ENCODE data around the gene SPDYE1. TPM values are rescaled to one million over a fixed set of nuclear protein-coding genes. Genes with fewer than 3 reads are reported as not detected.
"Not testable (repeated sequence)": the region's sequence is repeated elsewhere in the genome, so short reads cannot be mapped to it uniquely, and the experiment has no call there.

The SPDYE1 gene
- total and polyA plus RNA-seq, 2 of the 13 experiments (the other 11 are each of a cell fraction or from before 2014, with no cell fraction given), result not detected

DNA sequence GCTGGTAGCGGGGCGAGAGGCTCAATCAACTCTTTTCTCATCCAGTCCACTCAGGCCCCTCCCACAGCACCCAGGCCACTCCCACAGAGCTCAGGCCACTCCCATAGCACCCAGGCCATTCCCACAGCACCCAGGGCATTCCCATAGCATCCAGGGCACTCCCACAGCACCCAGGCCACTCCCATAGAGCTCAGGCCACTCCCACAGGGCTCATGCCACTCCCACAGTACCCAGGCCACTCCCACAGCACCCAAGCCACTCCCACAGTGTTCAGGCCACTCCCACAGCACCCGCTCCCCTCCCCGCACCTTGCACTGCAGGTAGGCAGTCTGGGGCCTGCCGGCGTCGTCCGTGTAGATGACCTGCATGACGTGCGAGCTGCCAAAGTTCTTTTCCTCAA lies 38.7 kb downstream of the SPDYE1 start:
- whole genome bisulfite sequencing (ENCODE audit: low lambda C conversion rate), result 0% methylated on average over 4 of the region's 10 CpGs
- BruUV-seq (replicated peaks); H3K27me3 ChIP-seq (ENCODE audit: control insufficient read depth in 1 of 2, insufficient read depth in 2 of 2, low read length in 2 of 2); H4K20me1 ChIP-seq (ENCODE audit: insufficient read depth, low read length); in situ Hi-C loops (cut with HindIII; ENCODE audit: extremely low pct_ligation_motif_present, low pct_unique_long_range_greater_than_20kb); H3K27ac ChIP-seq (ENCODE audit: extremely low read length, insufficient read depth, low read length); H3K79me2 ChIP-seq (ENCODE audit: insufficient read depth, low read length); H2AFZ ChIP-seq (ENCODE audit: low read length); H3K9me3 ChIP-seq (ENCODE audit: low read length); intact Hi-C loops (cut with micrococcal nuclease; ENCODE audit: unreplicated experiment); FAIRE-seq; DNase-seq (ENCODE audit: low spot score); H3K9ac ChIP-seq (ENCODE audit: insufficient read depth, low read depth, low read length); CTCF ChIA-PET (ENCODE audit: low intra/inter-chr PET ratio, low total read pairs); H3K36me3 ChIP-seq (replicated peaks in 1 of 2; ENCODE audit: control insufficient read depth in 1 of 2, insufficient read depth in 2 of 2, low read length in 2 of 2): not testable (repeated sequence)
- TF ChIP-seq ZFX (CRISPR knock-in tag; IDR thresholded peaks at IDR 0.05; ENCODE audit: low read depth), result peak; percentile 23; the same call in 1 of the 2 replicates
- peak; percentile 67 for TF ChIP-seq ZNF687 (CRISPR knock-in tag; IDR thresholded peaks at IDR 0.05)
- peak; percentile 74; the same call in 1 of the 2 replicates for TF ChIP-seq SP4 (CRISPR knock-in tag; IDR thresholded peaks at IDR 0.05)
- TF ChIP-seq SALL1 (CRISPR knock-in tag; IDR thresholded peaks at IDR 0.05), result 0 out of 2 replicates have a peak, but pooled peaks have one; percentile 29
- Histone ChIP-seq H3K4me1 (ENCODE audit: insufficient read depth, low read length) (peaks cover 14% of the 10 kb centered on the region), H3K4me3 (replicated peaks in 1 of 3; ENCODE audit: insufficient read depth in 1 of 3, low read depth in 2 of 3, low read length in 3 of 3) (peak overlapping the region in 1 of 3 experiments; percentile 16; a peak in 1 of 6 replicates), H3K4me2 (ENCODE audit: low read depth, low read length) (peak overlapping the region; percentile 45; the same call in 1 of the 2 replicates)
- POLR2A ChIA-PET, result interaction anchor here (0.6 kb wide), 1 partner anchor 8 kb away, joined by 3 read pairs; the partner anchor contains the start of gene DBNL
- ATAC-seq, result peak; percentile 78

GRCh38 chr7:44037951-44038350 lies 40.3 kb downstream of the SPDYE1 start:
- H3K36me3 ChIP-seq (replicated peaks in 1 of 2; ENCODE audit: control insufficient read depth in 1 of 2, insufficient read depth in 2 of 2, low read length in 2 of 2); ATAC-seq; POLR2A ChIA-PET; FAIRE-seq; in situ Hi-C loops (cut with HindIII; ENCODE audit: extremely low pct_ligation_motif_present, low pct_unique_long_range_greater_than_20kb); BruUV-seq (replicated peaks); H3K27ac ChIP-seq (ENCODE audit: extremely low read length, insufficient read depth, low read length); H3K79me2 ChIP-seq (ENCODE audit: insufficient read depth, low read length); H3K9me3 ChIP-seq (ENCODE audit: low read length); H4K20me1 ChIP-seq (ENCODE audit: insufficient read depth, low read length); DNase-seq (ENCODE audit: low spot score); H3K27me3 ChIP-seq (ENCODE audit: control insufficient read depth in 1 of 2, insufficient read depth in 2 of 2, low read length in 2 of 2); H3K9ac ChIP-seq (ENCODE audit: insufficient read depth, low read depth, low read length); CTCF ChIA-PET (ENCODE audit: low intra/inter-chr PET ratio, low total read pairs); intact Hi-C loops (cut with micrococcal nuclease; ENCODE audit: unreplicated experiment); H2AFZ ChIP-seq (ENCODE audit: low read length): not testable (repeated sequence)
- Histone ChIP-seq H3K4me2 (ENCODE audit: low read depth, low read length) (peak overlapping the region; percentile 45; the same call in 1 of the 2 replicates), H3K4me1 (ENCODE audit: insufficient read depth, low read length) (peaks cover 25% of the 10 kb centered on the region), H3K4me3 (replicated peaks in 1 of 3; ENCODE audit: insufficient read depth in 1 of 3, low read depth in 2 of 3, low read length in 3 of 3) (peak overlapping the region in 1 of 3 experiments; percentile 16; a peak in 1 of 6 replicates)
- WGBS (ENCODE audit: low lambda C conversion rate), result 0% methylated on average over 2 of the region's 2 CpGs

DNA sequence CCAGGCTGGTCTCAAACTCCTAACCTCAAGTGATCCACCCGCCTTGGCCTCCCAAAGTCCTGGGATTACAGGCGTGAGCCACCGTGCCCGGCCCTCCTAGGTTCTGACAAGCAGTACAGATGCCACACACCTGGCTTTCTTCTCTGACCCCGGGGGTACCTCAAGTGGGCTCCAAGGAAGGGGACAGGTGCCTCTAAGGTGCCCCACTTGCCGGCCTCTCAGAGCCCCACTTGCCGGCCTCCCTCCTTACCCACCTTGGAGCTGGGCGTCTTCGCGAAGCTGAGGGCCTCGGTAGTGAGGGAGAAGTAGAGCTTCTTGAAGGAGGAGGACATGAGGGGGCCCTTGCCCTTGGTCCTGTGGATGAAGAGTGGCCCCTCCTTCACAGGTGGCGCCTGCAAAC lies 40.9 kb downstream of the SPDYE1 start:
- H3K27ac ChIP-seq (ENCODE audit: extremely low read length, insufficient read depth, low read length); H4K20me1 ChIP-seq (ENCODE audit: insufficient read depth, low read length); H3K9ac ChIP-seq (ENCODE audit: insufficient read depth, low read depth, low read length); BruUV-seq (replicated peaks); ATAC-seq; H2AFZ ChIP-seq (ENCODE audit: low read length); H3K4me2 ChIP-seq (ENCODE audit: low read depth, low read length); H3K79me2 ChIP-seq (ENCODE audit: insufficient read depth, low read length); DNase-seq (ENCODE audit: low spot score); CTCF ChIA-PET (ENCODE audit: low intra/inter-chr PET ratio, low total read pairs); in situ Hi-C loops (cut with HindIII; ENCODE audit: extremely low pct_ligation_motif_present, low pct_unique_long_range_greater_than_20kb); H3K36me3 ChIP-seq (replicated peaks in 1 of 2; ENCODE audit: control insufficient read depth in 1 of 2, insufficient read depth in 2 of 2, low read length in 2 of 2); H3K4me3 ChIP-seq (replicated peaks in 1 of 3; ENCODE audit: insufficient read depth in 1 of 3, low read depth in 2 of 3, low read length in 3 of 3); FAIRE-seq; H3K9me3 ChIP-seq (ENCODE audit: low read length); H3K27me3 ChIP-seq (ENCODE audit: control insufficient read depth in 1 of 2, insufficient read depth in 2 of 2, low read length in 2 of 2); intact Hi-C loops (cut with micrococcal nuclease; ENCODE audit: unreplicated experiment): not testable (repeated sequence)
- POLR2A ChIA-PET, result interaction anchor here (0.6 to 0.9 kb wide), 3 partner anchors 17 to 24 kb away, joined by 3 to 4 read pairs (median 3); no protein-coding TSS in a partner anchor
- peaks cover 27% of the 10 kb centered on the region for H3K4me1 ChIP-seq (ENCODE audit: insufficient read depth, low read length)
- WGBS (ENCODE audit: low lambda C conversion rate), result 0% methylated on average over 1 of the region's 12 CpGs
